Endothelial cell of umbilical vein (primary cell): ENCODE data around the gene SDCCAG8. TPM values are rescaled to one million over a fixed set of nuclear protein-coding genes. Genes with fewer than 3 reads are reported as not detected.

Experiments used
- BruUV-seq: library from RNA; stranded (reverse); fragments of 400-500 nt; replicated peaks from 2 replicates; lab custom pipeline; 2021; lab: Mats Ljungman, UMichigan
- CTCF ChIA-PET: fragments of 300-600, 350-600 bp; sonication (Branson Sonifier 250); formaldehyde crosslinking; loops from one replicate; lab custom pipeline; 2021; ENCODE audit warnings: antibody characterized with exemption, inconsistent platforms; lab: Charles Lee
- POLR2A ChIA-PET: fragments of 300-600, 350-600 bp; sonication (Branson Sonifier 250); formaldehyde crosslinking; loops from one replicate; lab custom pipeline; 2021; ENCODE audit warnings: antibody characterized with exemption, inconsistent platforms; lab: Charles Lee
- DNase-seq: peaks from one replicate; pipeline ENCODE4 v3.0.0-alpha.2; 2011; ENCODE audit warnings: low read depth, low spot score
- FAIRE-seq: peaks from 2 replicates; lab custom pipeline; 2011; peaks lifted over from hg19 to GRCh38; lab: Jason Lieb, UNC
- H2AFZ ChIP-seq: 2 replicates; pipeline ENCODE4 v1.6.0; 2012; ENCODE audit warnings: low read depth, low read length, control low read depth, inconsistent platforms
- H3K27ac ChIP-seq: 2 replicates; pipeline ENCODE4 v1.5.1; 2011; ENCODE audit warnings: low read depth, mild to moderate bottlenecking, control low read depth, low read length, moderate library complexity; ENCODE audit not compliant: insufficient read depth
- H3K27me3 ChIP-seq, 2 experiments: 2 replicates each; pipeline versions ENCODE4 v1.6.0 to v1.6.1; 2011; ENCODE audit warnings: low read length in 2 of 2, mixed read lengths in 1 of 2; ENCODE audit not compliant: control insufficient read depth in 2 of 2, insufficient read depth in 2 of 2
- H3K36me3 ChIP-seq, 2 experiments: 2 replicates in 1 of 2; 3 replicates in 1 of 2; pipeline ENCODE4 v1.5.1; 2011; ENCODE audit warnings: low read length in 2 of 2, mild to moderate bottlenecking in 1 of 2, moderate library complexity in 1 of 2; ENCODE audit not compliant: control insufficient read depth in 2 of 2, insufficient read depth in 2 of 2; ENCODE audit errors: extremely low read depth in 1 of 2
- H3K4me1 ChIP-seq: 3 replicates; pipeline ENCODE4 v1.5.1; 2011; ENCODE audit warnings: mild to moderate bottlenecking, low read length; ENCODE audit not compliant: control insufficient read depth, insufficient read depth; ENCODE audit errors: extremely low read depth
- H3K4me2 ChIP-seq: 2 replicates; pipeline ENCODE4 v1.6.1; 2011; ENCODE audit warnings: low read length, control low read depth, mixed read lengths; ENCODE audit not compliant: insufficient read depth
- H3K4me3 ChIP-seq, 3 experiments: fragments of 200-600 bp in 1 of 3; sonication (generic), shearing (Covaris generic) in 1 of 3; replicated peaks in 1 of 3; 2 replicates each; pipeline ENCODE4 v1.5.1; 2011 to 2016; ENCODE audit warnings: control low read depth in 3 of 3, low read length in 3 of 3, mild to moderate bottlenecking in 2 of 3, inconsistent platforms in 1 of 3, low read depth in 1 of 3, moderate library complexity in 1 of 3; ENCODE audit not compliant: insufficient read depth in 1 of 3
- H3K79me2 ChIP-seq: 2 replicates; pipeline ENCODE4 v1.6.0; 2012; ENCODE audit warnings: low read length, inconsistent platforms; ENCODE audit not compliant: control insufficient read depth, insufficient read depth
- H3K9ac ChIP-seq: replicated peaks from 2 replicates; pipeline ENCODE3; 2011; ENCODE audit warnings: low read length, control low read depth; ENCODE audit not compliant: insufficient read depth; ENCODE audit errors: extremely low read depth
- H3K9me1 ChIP-seq: replicated peaks from 3 replicates; pipeline ENCODE4 v1.6.0; 2011; ENCODE audit warnings: mild to moderate bottlenecking, low read length; ENCODE audit not compliant: control insufficient read depth, insufficient read depth; ENCODE audit errors: extremely low read depth
- H3K9me3 ChIP-seq: replicated peaks from 2 replicates; pipeline ENCODE4 v1.5.1; 2012; ENCODE audit warnings: low read length, inconsistent platforms; ENCODE audit not compliant: control insufficient read depth, insufficient read depth
- H4K20me1 ChIP-seq: replicated peaks from 2 replicates; pipeline ENCODE3; 2011; ENCODE audit warnings: mild to moderate bottlenecking, low read length; ENCODE audit not compliant: control insufficient read depth, insufficient read depth; ENCODE audit errors: extremely low read depth
- CTCF ChIP-seq, 2 donors: IDR thresholded peaks; 1 replicate in 1 of 2; 2 replicates in 1 of 2; pipeline ENCODE4 v1.5.1; 2011; ENCODE audit warnings: low read length in 2 of 2, mild to moderate bottlenecking in 2 of 2, moderate library complexity in 2 of 2, control low read depth in 1 of 2, inconsistent platforms in 1 of 2, low read depth in 1 of 2; ENCODE audit not compliant: insufficient read depth in 1 of 2; ENCODE audit errors: extremely low read depth in 1 of 2
- EZH2 ChIP-seq: IDR thresholded peaks from 2 replicates; pipeline ENCODE4 v1.6.1; 2012; ENCODE audit warnings: borderline replicate concordance, low read depth, mild to moderate bottlenecking, moderate library complexity, low read length, inconsistent platforms; ENCODE audit not compliant: severe bottlenecking
- FOS ChIP-seq: IDR thresholded peaks from 2 replicates; pipeline ENCODE4 v1.6.1; 2011; ENCODE audit warnings: mild to moderate bottlenecking, low read length, moderate library complexity, borderline replicate concordance; ENCODE audit not compliant: insufficient read depth
- GATA2 ChIP-seq: IDR thresholded peaks from 2 replicates; pipeline ENCODE4 v1.7.0; 2011; ENCODE audit warnings: low read depth, mild to moderate bottlenecking, moderate library complexity, mixed read lengths, low read length; ENCODE audit not compliant: insufficient read length, insufficient read depth
- JUN ChIP-seq: IDR thresholded peaks from 2 replicates; pipeline ENCODE4 v1.6.1; 2011; ENCODE audit warnings: borderline replicate concordance, low read depth; ENCODE audit not compliant: insufficient read length, insufficient read depth
- MAX ChIP-seq: IDR thresholded peaks from 2 replicates; pipeline ENCODE4 v1.6.1; 2011; ENCODE audit not compliant: insufficient read depth, insufficient read length
- MYC ChIP-seq: IDR thresholded peaks from one replicate; pipeline ENCODE4 v1.6.1; 2011; ENCODE audit warnings: mild to moderate bottlenecking, low read depth, low read length
- POLR2A ChIP-seq: IDR thresholded peaks from 2 replicates; pipeline ENCODE4 v1.6.1; 2012; ENCODE audit warnings: low read depth, mild to moderate bottlenecking, control low read depth, low read length
- POLR2AphosphoS5 ChIP-seq: IDR thresholded peaks from 2 replicates; pipeline ENCODE4 v1.6.1; 2012; ENCODE audit warnings: low read depth, mild to moderate bottlenecking, control low read depth, low read length, moderate library complexity; ENCODE audit not compliant: insufficient read depth
- dilution Hi-C: fragments of 300-500 bp; cut with MboI; formaldehyde crosslinking; loops from one replicate; pipeline ENCODE4 v1.15.0; 2019; ENCODE audit warnings: low sequenced_read_pairs; ENCODE audit not compliant: extremely low pct_ligation_motif_present
- intact Hi-C: fragments of 100-400 bp; cut with micrococcal nuclease; formaldehyde crosslinking; loops from one replicate; pipeline ENCODE4 v1.10.0; 2022
- polyA plus RNA-seq, 4 experiments: library from polyadenylated mRNA; depleted of rRNA in 3 of 4; stranded (reverse) in 3 of 4; unstranded in 1 of 4; fragments of >200 nt; gene quantifications; 2 replicates each; pipeline versions ENCODE4 v1.2.1 to v1.2.3, GENCODE V29; 2011 to 2012; ENCODE audit warnings: missing spikeins in 1 of 4
- total RNA-seq: library from RNA; stranded (reverse); gene quantifications from 2 replicates; pipeline ENCODE4 v1.2.3, GENCODE V29; 2021

Gene SDCCAG8
- total and polyA plus RNA-seq, 2 donors (not counting 3 experiments of a cell fraction or from before 2014, with no cell fraction given) = 14.6 to 25.7 TPM

GRCh38 chr1:243469497-243469896 is 213.7 kb downstream of the SDCCAG8 start:
- TF ChIP-seq EZH2 (no peak), FOS (no peak), MYC (no peak), POLR2AphosphoS5 (no peak), POLR2A (no peak), JUN (no peak), MAX (no peak), CTCF (IDR thresholded peaks at IDR 0.05; ENCODE audit: extremely low read depth in 1 of 2, insufficient read depth in 1 of 2, low read depth in 1 of 2, low read length in 2 of 2) (no peak), GATA2 (no peak)
- no peak overlapping the region for H3K27ac ChIP-seq
- H3K4me1 ChIP-seq = peaks cover 18% of the 10 kb centered on the region
- no peak for DNase-seq
- no peak overlapping the region for H3K9ac ChIP-seq
- intact Hi-C loops (no loop called here), dilution Hi-C loops (no loop called here)
- ChIA-PET POLR2A (interaction anchor here (0.7 kb wide), 1 partner anchor 13 kb away, joined by 3 read pairs; no protein-coding TSS in a partner anchor), CTCF (interaction anchor here (0.6 to 1.4 kb wide), 2 partner anchors 11 to 125 kb away, joined by 3 to 4 read pairs; no protein-coding TSS in a partner anchor)
- no peaks in the 10 kb centered on the region for H3K9me3 ChIP-seq
- no peaks in the 10 kb centered on the region for H4K20me1 ChIP-seq
- no peak overlapping the region for H3K4me3 ChIP-seq
- no peaks in the 10 kb centered on the region for H3K27me3 ChIP-seq
- H3K4me2 ChIP-seq = no peak overlapping the region
- H3K9me1 ChIP-seq = no peaks in the 10 kb centered on the region
- no peak for FAIRE-seq
- BruUV-seq = no TSS peak
- H3K79me2 ChIP-seq = no peaks in the 10 kb centered on the region
- no peaks in the 10 kb centered on the region for H3K36me3 ChIP-seq
- no peak overlapping the region for H2AFZ ChIP-seq
